Mucosa of stomach (tissue), 1 donor: Measurements from ENCODE around the gene MRPL37.

ENCODE experiments used
- H3K27me3 ChIP-seq: one replicate; pipeline ENCODE4 v1.7.0; 2013; ENCODE audit warnings: mild to moderate bottlenecking, low read length; ENCODE audit not compliant: control insufficient read depth, insufficient read depth
- H3K36me3 ChIP-seq: one replicate; pipeline ENCODE4 v1.7.0; 2013; ENCODE audit warnings: low read length; ENCODE audit not compliant: control insufficient read depth, insufficient read depth
- H3K4me1 ChIP-seq: one replicate; pipeline ENCODE4 v1.7.0; 2013; ENCODE audit warnings: mild to moderate bottlenecking, low read length; ENCODE audit not compliant: control insufficient read depth, insufficient read depth
- H3K4me3 ChIP-seq: one replicate; pipeline ENCODE4 v1.7.0; 2013; ENCODE audit warnings: low read length
- H3K9ac ChIP-seq: one replicate; pipeline ENCODE4 v1.7.0; 2013; ENCODE audit warnings: mild to moderate bottlenecking, low read length, moderate library complexity
- H3K9me3 ChIP-seq: one replicate; pipeline ENCODE4 v1.7.0; 2013; ENCODE audit warnings: mild to moderate bottlenecking, low read length, moderate library complexity; ENCODE audit not compliant: control insufficient read depth
- donor health status: Pancreatic carcinoma.

MRPL37 gene

GRCh38 chr1:54239035-54239383 is 39.0 kb downstream of the MRPL37 start:
- H3K4me1 ChIP-seq = no peaks in the 10 kb centered on the region
- no peak overlapping the region for H3K4me3 ChIP-seq
- no peak overlapping the region for H3K9ac ChIP-seq
- no peaks in the 10 kb centered on the region for H3K27me3 ChIP-seq
- no peaks in the 10 kb centered on the region for H3K9me3 ChIP-seq
- peaks cover 5% of the 10 kb centered on the region for H3K36me3 ChIP-seq

GRCh38 chr1:54239631-54240031 is 39.7 kb downstream of the MRPL37 start:
- Histone ChIP-seq H3K36me3 (peaks cover 5% of the 10 kb centered on the region), H3K9ac (no peak overlapping the region), H3K27me3 (no peaks in the 10 kb centered on the region), H3K9me3 (no peaks in the 10 kb centered on the region), H3K4me1 (no peaks in the 10 kb centered on the region), H3K4me3 (no peak overlapping the region)

- no peaks in the 10 kb centered on the region for H3K27me3 ChIP-seq
- no peak overlapping the region for H3K9ac ChIP-seq
- H3K4me1 ChIP-seq = no peaks in the 10 kb centered on the region
- no peak overlapping the region for H3K4me3 ChIP-seq
- H3K36me3 ChIP-seq = peaks cover 5% of the 10 kb centered on the region
- H3K9me3 ChIP-seq = no peaks in the 10 kb centered on the region
These were observed 40.9 kb downstream of the MRPL37 start for GRCh38 chr1:54240741-54241335.

GRCh38 chr1:54241364-54241763 is 41.4 kb downstream of the MRPL37 start:
- no peaks in the 10 kb centered on the region for H3K4me1 ChIP-seq
- no peak overlapping the region for H3K4me3 ChIP-seq
- H3K27me3 ChIP-seq = no peaks in the 10 kb centered on the region
- peaks cover 5% of the 10 kb centered on the region for H3K36me3 ChIP-seq
- no peaks in the 10 kb centered on the region for H3K9me3 ChIP-seq
- no peak overlapping the region for H3K9ac ChIP-seq

- Histone ChIP-seq H3K9me3 (no peaks in the 10 kb centered on the region), H3K27me3 (no peaks in the 10 kb centered on the region), H3K4me1 (no peaks in the 10 kb centered on the region), H3K36me3 (peaks cover 5% of the 10 kb centered on the region), H3K4me3 (no peak overlapping the region), H3K9ac (no peak overlapping the region)
These were observed 43.1 kb downstream of the MRPL37 start for GRCh38 chr1:54243022-54243421.

- Histone ChIP-seq H3K9me3 (no peaks in the 10 kb centered on the region), H3K27me3 (no peaks in the 10 kb centered on the region), H3K9ac (no peak overlapping the region), H3K36me3 (peaks cover 5% of the 10 kb centered on the region), H3K4me1 (no peaks in the 10 kb centered on the region), H3K4me3 (no peak overlapping the region)
These were observed 44.7 kb downstream of the MRPL37 start for GRCh38 chr1:54244655-54245054.

GRCh38 chr1:54245501-54245900 is 45.5 kb downstream of the MRPL37 start:
- Histone ChIP-seq H3K4me1 (no peaks in the 10 kb centered on the region), H3K9me3 (no peaks in the 10 kb centered on the region), H3K27me3 (no peaks in the 10 kb centered on the region), H3K36me3 (peaks cover 5% of the 10 kb centered on the region), H3K4me3 (no peak overlapping the region), H3K9ac (no peak overlapping the region)

GRCh38 chr1:54246116-54246721 is 46.3 kb downstream of the MRPL37 start:
- no peaks in the 10 kb centered on the region for H3K4me1 ChIP-seq
- H3K36me3 ChIP-seq = peaks cover 4% of the 10 kb centered on the region
- H3K9ac ChIP-seq = no peak overlapping the region
- H3K9me3 ChIP-seq = no peaks in the 10 kb centered on the region
- no peaks in the 10 kb centered on the region for H3K27me3 ChIP-seq
- no peak overlapping the region for H3K4me3 ChIP-seq

GRCh38 chr1:54247863-54248515 is 48.0 kb downstream of the MRPL37 start:
- H3K27me3 ChIP-seq = no peaks in the 10 kb centered on the region
- H3K9ac ChIP-seq = no peak overlapping the region
- no peaks in the 10 kb centered on the region for H3K4me1 ChIP-seq
- H3K36me3 ChIP-seq = no peaks in the 10 kb centered on the region
- H3K9me3 ChIP-seq = no peaks in the 10 kb centered on the region
- no peak overlapping the region for H3K4me3 ChIP-seq

GRCh38 chr1:54248966-54249365 is 49.0 kb downstream of the MRPL37 start:
- no peaks in the 10 kb centered on the region for H3K9me3 ChIP-seq
- no peaks in the 10 kb centered on the region for H3K36me3 ChIP-seq
- H3K4me3 ChIP-seq = no peak overlapping the region
- H3K9ac ChIP-seq = no peak overlapping the region
- H3K27me3 ChIP-seq = no peaks in the 10 kb centered on the region
- no peaks in the 10 kb centered on the region for H3K4me1 ChIP-seq

- H3K4me3 ChIP-seq = no peak overlapping the region
- no peaks in the 10 kb centered on the region for H3K36me3 ChIP-seq
- H3K27me3 ChIP-seq = no peaks in the 10 kb centered on the region
- H3K9ac ChIP-seq = no peak overlapping the region
- no peaks in the 10 kb centered on the region for H3K9me3 ChIP-seq
- no peaks in the 10 kb centered on the region for H3K4me1 ChIP-seq
These were observed 50.0 kb downstream of the MRPL37 start for GRCh38 chr1:54249819-54250435.

GRCh38 chr1:54250670-54251069 is 50.7 kb downstream of the MRPL37 start:
- H3K36me3 ChIP-seq = no peaks in the 10 kb centered on the region
- H3K4me1 ChIP-seq = no peaks in the 10 kb centered on the region
- H3K27me3 ChIP-seq = no peaks in the 10 kb centered on the region

More at GRCh38 chr1:54250670-54251069, 50.7 kb downstream of the MRPL37 start:
- H3K4me3 ChIP-seq = no peak overlapping the region
- no peaks in the 10 kb centered on the region for H3K9me3 ChIP-seq
- H3K9ac ChIP-seq = no peak overlapping the region
